ENCODE data around the gene PTGDR. TPM values are rescaled to one million over a fixed set of nuclear protein-coding genes. Genes with fewer than 3 reads are reported as not detected.

The PTGDR gene
- total and polyA plus RNA-seq, 2 of the 8 experiments (the other 6 are each of a cell fraction or from before 2014, with no cell fraction given), result 0.22 to 0.83 TPM

DNA sequence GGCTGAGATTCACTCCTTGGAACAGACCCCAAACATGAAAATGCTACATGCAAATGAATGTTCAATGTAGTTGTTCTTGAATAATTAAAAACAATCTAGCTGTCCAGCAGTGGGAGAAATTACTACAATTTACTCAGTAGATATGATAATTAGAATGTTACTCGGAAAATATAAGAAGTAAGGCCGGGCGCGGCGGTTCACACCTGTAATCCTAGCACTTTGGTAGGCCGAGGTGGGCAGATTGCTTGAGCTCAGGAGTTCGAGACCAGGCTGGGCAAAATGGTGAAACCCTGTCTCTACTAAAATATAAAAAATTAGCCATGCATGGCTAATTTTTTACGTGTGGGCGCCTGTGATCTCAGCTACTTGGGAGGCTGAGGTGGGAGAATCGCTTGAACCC lies 31.3 kb downstream of the PTGDR start:
- ChIA-PET POLR2A (ENCODE audit: partially characterized antibody) (no interaction called here), CTCF (ENCODE audit: partially characterized antibody) (interaction anchor here (0.6 to 2.2 kb wide), 13 partner anchors 10 to 491 kb away, joined by 3 to 8 read pairs (median 4); partner anchors contain the start of gene PTGER2)
- DNase-seq (ENCODE audit: low read depth in 1 of 2, low spot score in 2 of 2), result no peak
- H3K27me3 ChIP-seq (replicated peaks in 1 of 4; ENCODE audit: control insufficient read depth in 3 of 4, extremely low read depth in 1 of 4, insufficient read depth in 3 of 4, low read length in 3 of 4), result no peaks in the 10 kb centered on the region
- no peak overlapping the region for H3K18ac ChIP-seq (ENCODE audit: extremely low read depth, low read length)
- H4K91ac ChIP-seq (replicated peaks; ENCODE audit: insufficient read length, low read length), result no peak overlapping the region
- no peak overlapping the region for H3K27ac ChIP-seq (ENCODE audit: low read depth, low read length)
- H4K20me1 ChIP-seq (replicated peaks in 1 of 2; ENCODE audit: control insufficient read depth in 1 of 2, insufficient read depth in 2 of 2, low read length in 2 of 2), result no peaks in the 10 kb centered on the region
- no peak overlapping the region for H4K8ac ChIP-seq (ENCODE audit: extremely low read depth, insufficient read depth, low read length)
- no peak overlapping the region for H3K23ac ChIP-seq (ENCODE audit: insufficient read length)
- no peaks in the 10 kb centered on the region; a peak in 1 of 7 replicates for H3K4me1 ChIP-seq (replicated peaks in 1 of 4; ENCODE audit: control insufficient read depth in 3 of 4, insufficient read depth in 4 of 4, low read length in 3 of 4)
- 93% methylated on average over 10 of the region's 10 CpGs; no CpG with 5 or more reads in 1 of the 2 experiments for WGBS, 2 experiments (ENCODE audit: extremely low coverage in 1 of 2, insufficient coverage in 1 of 2, insufficient read length in 1 of 2, insufficient replicate concordance in 2 of 2, low coverage in 1 of 2, low lambda C conversion rate in 2 of 2, missing lambda C conversion rate in 1 of 2)
- no peak overlapping the region for H3K14ac ChIP-seq (ENCODE audit: insufficient read length)
- H3K79me2 ChIP-seq (ENCODE audit: control insufficient read depth in 1 of 2, insufficient read depth in 2 of 2, low read length in 2 of 2), result no peaks in the 10 kb centered on the region
- no peak overlapping the region for H3K4me2 ChIP-seq (ENCODE audit: insufficient read depth in 1 of 2, low read depth in 2 of 2, low read length in 2 of 2)
- H2BK120ac ChIP-seq (replicated peaks; ENCODE audit: low read depth, low read length), result no peak overlapping the region
- H3K4me3 ChIP-seq (ENCODE audit: extremely low read depth in 1 of 4, insufficient read depth in 2 of 4, low read depth in 3 of 4, low read length in 4 of 4), result no peak overlapping the region
- no peak overlapping the region for H2BK12ac ChIP-seq (ENCODE audit: low read depth, low read length)
- H3K4ac ChIP-seq (replicated peaks; ENCODE audit: insufficient read length, low read depth, low read length), result no peak overlapping the region
- no peak overlapping the region for H4K5ac ChIP-seq (ENCODE audit: insufficient read length, low read depth, low read length)
- no peak overlapping the region for H2AFZ ChIP-seq (ENCODE audit: low read length)
- no peak for FAIRE-seq
- H3K79me1 ChIP-seq (ENCODE audit: low read depth, low read length), result no peaks in the 10 kb centered on the region
- no peak overlapping the region for H2BK20ac ChIP-seq (ENCODE audit: low read length)
- H3K36me3 ChIP-seq (ENCODE audit: control insufficient read depth in 2 of 4, insufficient read depth in 4 of 4, low read length in 3 of 4), result no peaks in the 10 kb centered on the region
- no peak overlapping the region for H2BK15ac ChIP-seq (ENCODE audit: low read length)
- no peak overlapping the region for H2BK5ac ChIP-seq (ENCODE audit: low read depth, low read length)
- H2AK5ac ChIP-seq (ENCODE audit: low read depth, low read length), result no peak overlapping the region
- no peak overlapping the region for H3K56ac ChIP-seq (replicated peaks; ENCODE audit: insufficient read length, low read depth, low read length)
- no peaks in the 10 kb centered on the region for H3K9me3 ChIP-seq (ENCODE audit: insufficient read depth in 2 of 2, low read depth in 1 of 2, low read length in 1 of 2)
- H3K23me2 ChIP-seq (ENCODE audit: low read depth, low read length), result no peaks in the 10 kb centered on the region
- H3K9ac ChIP-seq (replicated peaks in 1 of 4; ENCODE audit: extremely low read depth in 1 of 4, low read depth in 3 of 4, low read length in 3 of 4), result no peak overlapping the region
- TF ChIP-seq SIN3A (conservative IDR thresholded peaks at IDR 0.05 in 1 of 2, IDR thresholded peaks at IDR 0.05 in 1 of 2; ENCODE audit: low read depth in 1 of 2, low read length in 2 of 2) (no peak), KDM5A (IDR thresholded peaks at IDR 0.05; ENCODE audit: low read length) (no peak), CEBPB (IDR thresholded peaks at IDR 0.05; ENCODE audit: low read depth, low read length) (no peak), FOSL1 (IDR thresholded peaks at IDR 0.05; ENCODE audit: insufficient read depth, low read depth, low read length) (no peak), EP300 (IDR thresholded peaks at IDR 0.05; ENCODE audit: borderline replicate concordance in 1 of 2, low read depth in 2 of 2, low read length in 2 of 2) (no peak), TAF7 (optimal IDR thresholded peaks at IDR 0.05; ENCODE audit: borderline replicate concordance, low read depth, low read length) (no peak), SRF (IDR thresholded peaks at IDR 0.05; ENCODE audit: low read depth, low read length) (no peak), SP2 (IDR thresholded peaks at IDR 0.05; ENCODE audit: low read length) (no peak)
- TF ChIP-seq, protein P1, sequence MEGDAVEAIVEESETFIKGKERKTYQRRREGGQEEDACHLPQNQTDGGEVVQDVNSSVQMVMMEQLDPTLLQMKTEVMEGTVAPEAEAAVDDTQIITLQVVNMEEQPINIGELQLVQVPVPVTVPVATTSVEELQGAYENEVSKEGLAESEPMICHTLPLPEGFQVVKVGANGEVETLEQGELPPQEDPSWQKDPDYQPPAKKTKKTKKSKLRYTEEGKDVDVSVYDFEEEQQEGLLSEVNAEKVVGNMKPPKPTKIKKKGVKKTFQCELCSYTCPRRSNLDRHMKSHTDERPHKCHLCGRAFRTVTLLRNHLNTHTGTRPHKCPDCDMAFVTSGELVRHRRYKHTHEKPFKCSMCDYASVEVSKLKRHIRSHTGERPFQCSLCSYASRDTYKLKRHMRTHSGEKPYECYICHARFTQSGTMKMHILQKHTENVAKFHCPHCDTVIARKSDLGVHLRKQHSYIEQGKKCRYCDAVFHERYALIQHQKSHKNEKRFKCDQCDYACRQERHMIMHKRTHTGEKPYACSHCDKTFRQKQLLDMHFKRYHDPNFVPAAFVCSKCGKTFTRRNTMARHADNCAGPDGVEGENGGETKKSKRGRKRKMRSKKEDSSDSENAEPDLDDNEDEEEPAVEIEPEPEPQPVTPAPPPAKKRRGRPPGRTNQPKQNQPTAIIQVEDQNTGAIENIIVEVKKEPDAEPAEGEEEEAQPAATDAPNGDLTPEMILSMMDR (IDR thresholded peaks at IDR 0.05; ENCODE audit: control extremely low read depth in 1 of 3, insufficient read depth in 1 of 3, low read depth in 1 of 3, low read length in 3 of 3), result no peak

Measured in H1 (cell line).